C1 segment of cervical spinal cord (tissue), 14 donors: ENCODE data around the gene GGT7.
"Not testable (repeated sequence)": the region's sequence is repeated elsewhere in the genome, so short reads cannot be mapped to it uniquely, and the experiment has no call there.

Experiments used
- DNase-seq, 14 donors: peaks; one replicate each; lab custom pipeline; 2025; lab: John Stamatoyannopoulos, UW

GGT7 gene

GRCh38 chr20:34883809-34884208 lies 11.2 kb upstream of the GGT7 start:
- no peak for DNase-seq

DNA sequence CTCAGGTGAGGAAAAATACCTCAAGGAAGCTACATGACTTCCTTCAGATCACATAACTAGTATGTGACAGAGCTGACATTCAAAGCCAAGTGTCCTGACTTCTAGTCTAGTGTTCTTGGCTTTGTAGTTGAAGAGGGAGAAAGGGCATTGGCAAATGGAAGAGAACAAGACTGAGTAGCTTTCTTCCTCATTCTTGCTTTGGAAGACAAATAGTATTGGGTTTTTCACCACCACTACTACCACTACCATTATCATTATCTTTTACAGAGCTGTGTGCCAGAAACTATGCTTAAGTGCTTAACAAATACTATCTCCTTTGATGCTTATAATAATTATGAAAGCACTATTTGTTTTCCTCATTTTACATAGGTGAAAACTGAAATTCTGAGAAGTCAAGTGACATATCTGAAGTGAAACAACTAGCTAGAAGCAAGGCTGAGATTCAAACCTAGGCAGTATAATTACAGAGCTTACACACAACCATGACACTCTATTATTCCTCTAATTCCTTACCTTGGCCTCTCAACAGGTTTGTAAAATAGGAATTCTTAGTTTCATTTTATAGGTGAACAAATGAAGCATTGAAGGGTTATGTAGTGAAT lies 10.5 kb upstream of the GGT7 start:
- DNase-seq = no peak

DNA sequence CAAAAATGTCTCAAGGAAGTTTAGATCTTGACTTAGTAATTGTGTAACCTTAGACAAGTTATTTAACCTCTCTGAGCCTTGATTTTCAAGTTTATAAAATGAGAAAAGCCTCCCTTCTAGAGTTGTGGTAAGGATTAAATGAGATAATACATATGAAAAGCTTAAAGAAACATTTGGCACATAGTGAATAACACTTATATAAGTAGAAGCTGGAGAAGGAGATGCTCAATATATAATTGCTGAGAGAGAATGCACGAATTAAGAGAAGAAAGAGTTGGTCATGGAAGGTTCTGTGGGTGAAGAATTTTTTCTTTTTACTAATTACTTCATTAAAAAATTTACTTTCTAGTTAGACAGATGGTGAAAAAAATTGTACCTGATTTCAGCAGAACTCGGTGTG lies 9.0 kb upstream of the GGT7 start:
- no peak for DNase-seq

DNA sequence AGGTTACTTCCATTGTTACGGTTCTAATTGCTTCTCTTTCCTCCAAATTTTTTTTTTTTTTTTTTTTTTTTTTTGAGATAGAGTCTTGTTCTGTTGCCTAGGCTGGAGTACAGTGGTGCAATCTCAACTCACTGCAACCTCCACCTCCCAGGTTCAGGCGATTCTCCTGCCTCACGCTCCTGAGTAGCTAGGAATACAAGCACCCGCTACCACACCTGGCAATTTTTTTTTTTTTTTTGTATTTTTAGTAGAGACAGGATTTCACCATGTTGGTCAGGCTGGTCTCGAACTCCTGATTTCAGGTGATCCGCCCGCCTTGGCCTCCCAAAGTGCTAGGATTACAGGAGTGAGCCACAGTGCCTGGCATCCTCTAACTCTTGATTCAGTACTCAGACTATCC lies 8.3 kb upstream of the GGT7 start:
- DNase-seq = not testable (repeated sequence)

- peak in 4 of 14 donors; percentile 16 to 26 (median 20) for DNase-seq
These were observed 7.7 kb upstream of the GGT7 start for GRCh38 chr20:34880215-34880850.

GRCh38 chr20:34876406-34877282 lies 4.0 kb upstream of the GGT7 start, which contains the start of gene ACSS2:
ACSS2 (plus strand) TSS chr20:34876612; CDS start chr20:34876646, 34 bp downstream.
- peak in 12 of 14 donors; percentile 80 to 100 (median 95) for DNase-seq

DNA sequence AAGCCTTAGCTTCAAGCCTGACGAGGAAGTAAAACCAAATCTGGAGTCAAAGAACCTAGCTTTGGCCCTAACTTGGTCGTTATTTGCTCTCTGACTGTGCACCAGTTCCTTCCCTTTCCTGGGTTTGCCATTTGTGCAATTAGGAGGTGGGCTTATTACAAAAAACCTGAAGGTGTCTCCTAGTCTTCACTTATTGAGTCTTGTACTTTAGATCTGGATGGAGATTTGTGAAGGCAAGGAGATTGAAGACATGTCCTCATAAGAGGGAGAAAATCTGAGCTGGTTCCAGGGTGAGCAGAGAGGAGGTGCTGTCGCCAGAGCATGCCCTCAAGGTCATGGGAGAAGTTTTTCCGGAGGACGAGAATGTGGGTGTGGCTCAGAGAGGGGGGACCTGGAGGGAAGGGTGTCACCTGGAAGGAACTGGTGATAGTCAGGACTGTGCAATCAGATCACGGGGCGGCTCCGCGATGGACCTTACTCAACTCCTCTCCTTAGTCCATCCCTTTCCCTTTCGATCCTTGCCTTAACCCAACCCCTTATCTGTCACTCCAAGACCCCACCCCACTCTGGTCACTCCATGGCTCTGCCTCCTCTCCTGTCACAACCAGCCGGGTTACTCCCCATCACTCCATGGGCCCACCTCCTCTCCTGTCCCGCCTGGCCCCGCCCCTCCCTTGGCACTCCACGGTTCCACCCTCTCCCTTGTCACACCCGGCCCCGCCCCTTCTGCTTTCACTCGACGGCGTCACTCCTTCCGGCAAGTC lies 3.2 kb upstream of the GGT7 start:
- peak in 3 of 14 donors; percentile 63 to 100 (median 89) for DNase-seq

- DNase-seq = peak in 13 of 14 donors; percentile 5 to 69 (median 58)
These were observed 1.5 kb upstream of the GGT7 start for GRCh38 chr20:34874094-34874654.

GRCh38 chr20:34873583-34874093 lies 982 bp upstream of the GGT7 start:
- DNase-seq = no peak

DNA sequence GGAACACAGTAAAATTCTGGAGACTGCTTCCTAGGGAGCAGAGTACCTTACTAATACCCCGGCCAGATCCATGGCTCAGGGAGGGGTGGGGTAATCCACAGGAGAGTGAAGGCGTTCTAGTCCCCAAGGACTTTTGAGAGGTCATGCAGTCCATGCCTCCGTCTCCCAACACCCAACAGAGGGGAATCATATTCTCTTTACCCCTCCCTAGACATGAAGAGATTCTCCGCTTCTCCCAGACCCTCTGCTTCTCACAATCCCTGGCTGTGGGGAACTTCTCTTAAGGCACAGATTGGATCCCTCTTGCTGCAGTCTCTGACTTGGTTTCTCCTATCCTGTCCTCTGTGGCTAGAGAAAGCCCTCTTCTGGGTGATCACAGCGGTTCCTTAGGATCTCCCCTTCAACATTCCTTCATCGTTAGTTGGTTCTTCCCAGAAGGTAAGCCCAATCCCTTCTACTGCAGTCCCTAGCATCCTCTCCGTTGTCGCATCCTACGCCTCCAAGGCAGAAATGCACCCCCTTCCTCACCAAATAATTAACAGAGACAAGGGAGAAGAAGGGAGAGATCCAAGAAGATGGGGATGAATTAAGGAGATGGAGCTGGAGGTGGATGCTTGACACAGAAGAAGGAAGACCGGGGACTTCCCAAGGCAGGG lies 562 bp downstream of the GGT7 start:
- peak in 2 of 14 donors; percentile 34 to 39 for DNase-seq

DNA sequence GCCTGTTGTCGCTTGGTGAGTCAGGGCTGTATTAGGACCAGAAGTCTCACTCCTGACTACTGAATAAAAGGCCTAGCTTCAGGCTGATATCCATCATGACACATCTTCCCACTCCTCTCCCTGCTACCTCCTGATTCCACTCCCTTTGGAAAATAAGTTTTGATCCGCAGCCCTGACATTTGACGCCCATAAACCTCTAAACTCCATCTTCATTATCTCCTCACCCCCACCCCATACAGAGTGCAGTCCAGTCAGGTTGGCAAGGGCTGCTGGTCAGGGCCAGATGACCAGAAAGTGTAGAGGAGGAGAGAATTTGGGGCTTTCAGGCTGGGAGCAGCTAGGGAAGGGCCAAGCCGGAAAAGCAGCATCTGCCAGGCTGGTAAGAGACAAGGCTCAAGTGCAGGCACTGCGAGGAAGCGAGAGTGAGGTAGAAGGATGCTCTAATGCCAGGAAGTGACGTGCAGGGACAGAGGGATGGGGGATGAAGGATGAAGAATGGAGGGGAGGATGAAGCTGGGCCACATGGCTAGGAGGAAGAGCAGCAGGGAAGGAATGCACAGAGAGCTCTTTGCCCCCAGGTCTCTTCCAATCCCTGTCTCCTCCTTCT lies 1.2 kb downstream of the GGT7 start:
- peak in 1 of 14 donors; percentile 70 for DNase-seq

DNA sequence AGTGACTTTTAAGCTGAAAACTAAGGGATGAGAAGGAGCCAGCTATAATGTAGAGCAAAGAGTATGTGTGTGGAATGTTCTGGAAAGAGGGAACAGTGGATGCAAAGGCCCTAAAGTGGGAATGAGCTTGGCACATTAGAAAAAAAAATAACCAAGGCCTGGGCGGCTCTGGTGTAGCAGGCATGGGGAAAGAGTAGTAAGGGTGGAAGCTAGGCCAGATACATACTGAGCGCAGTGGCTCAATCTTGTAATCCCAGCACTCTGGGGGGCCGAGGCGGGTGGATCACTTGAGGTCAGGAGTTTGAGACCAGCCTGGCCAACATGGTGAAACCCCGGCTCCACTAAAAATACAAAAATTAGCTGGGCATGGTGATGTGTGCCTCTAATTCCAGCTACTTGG lies 8.4 kb downstream of the GGT7 start:
- DNase-seq = no peak

DNA sequence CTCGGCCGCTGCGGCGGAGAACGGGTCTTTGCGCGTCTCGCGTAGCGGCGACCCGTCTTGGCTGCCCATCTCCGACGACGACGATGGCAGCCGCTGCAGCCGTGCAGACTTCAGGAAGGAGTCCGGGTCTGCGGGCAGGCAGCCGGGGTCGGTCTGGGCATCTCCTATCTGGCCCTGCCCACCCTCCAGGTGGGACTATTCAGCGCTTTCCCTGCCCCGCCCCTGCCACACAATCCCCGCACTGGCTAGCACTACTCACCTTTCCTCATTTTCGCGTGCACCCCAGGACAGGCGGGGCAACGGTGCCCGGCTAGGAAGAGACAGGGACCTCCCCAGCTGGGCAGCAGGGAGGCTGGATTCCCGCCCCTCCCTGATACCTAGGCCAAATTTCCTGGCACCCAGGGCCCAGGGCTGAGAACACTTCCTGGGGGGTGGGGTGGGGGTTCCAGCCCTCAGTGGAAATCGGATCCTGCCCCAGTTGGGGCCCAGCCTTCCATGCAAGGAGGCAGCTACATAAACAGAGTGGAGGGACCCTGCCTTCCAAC lies 9.2 kb downstream of the GGT7 start:
- no peak for DNase-seq

DNA sequence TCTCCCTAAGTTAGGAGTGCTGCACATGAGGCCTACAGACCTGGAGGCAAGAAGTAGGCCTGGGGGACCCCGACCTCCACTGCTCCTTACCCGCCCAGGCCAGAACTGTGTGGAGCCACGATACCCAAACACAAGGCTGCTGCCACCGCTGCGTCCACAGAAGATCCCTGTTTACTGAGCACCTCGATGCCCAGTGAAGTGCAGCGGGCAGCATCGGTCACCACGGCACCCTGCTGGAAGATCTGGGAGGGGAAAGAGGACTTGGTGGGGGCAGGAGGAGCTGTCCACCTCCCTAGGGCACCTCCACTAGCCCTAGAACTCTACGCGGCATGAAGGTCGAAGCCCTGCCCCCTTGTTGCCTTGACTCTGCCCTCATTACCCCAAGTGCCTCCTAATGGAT lies 9.9 kb downstream of the GGT7 start:
- DNase-seq = no peak

GRCh38 chr20:34861386-34862084 lies 11.1 kb downstream of the GGT7 start:
- peak in 1 of 14 donors; percentile 64 for DNase-seq

DNA sequence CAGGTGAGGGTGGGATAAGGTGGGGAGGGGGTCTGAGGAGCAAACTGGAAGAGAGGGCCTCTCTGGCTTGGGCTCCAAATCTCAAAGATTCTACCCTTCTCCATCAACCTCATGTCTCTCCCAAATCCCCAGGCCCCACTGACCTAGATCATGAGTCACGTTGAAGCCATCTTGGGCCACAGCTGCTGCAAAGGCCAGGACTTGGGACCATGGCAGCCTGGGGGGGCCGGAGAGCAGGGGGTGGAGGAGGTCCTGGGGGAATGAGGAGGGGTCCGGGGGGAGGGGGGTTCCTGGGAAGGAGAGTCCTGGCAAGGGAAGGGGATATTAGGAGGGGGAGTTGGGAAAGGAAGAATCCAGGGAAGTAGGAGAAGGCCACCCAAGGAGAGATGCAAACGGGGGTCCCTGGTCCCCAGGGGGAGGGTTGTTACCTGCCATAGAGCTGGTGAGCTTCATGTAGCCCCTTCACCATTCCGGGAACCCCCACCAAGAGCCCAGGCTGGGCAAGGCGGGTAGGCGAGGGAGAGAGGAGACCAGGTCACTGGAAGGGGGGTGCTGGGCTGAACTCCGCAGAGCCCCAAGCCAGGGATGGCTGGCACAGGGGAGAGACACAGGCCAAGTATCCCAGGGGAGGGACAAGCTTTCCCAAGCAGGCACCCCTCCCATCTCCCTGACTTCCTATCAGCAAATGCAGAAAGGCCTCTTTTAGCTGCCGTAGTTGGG lies 12.7 kb downstream of the GGT7 start:
- DNase-seq = no peak

GRCh38 chr20:34859367-34859766 lies 13.3 kb downstream of the GGT7 start:
- DNase-seq = no peak

GRCh38 chr20:34852298-34852697 lies 20.4 kb downstream of the GGT7 start:
- DNase-seq = no peak

GRCh38 chr20:34850969-34851368 lies 21.7 kb downstream of the GGT7 start:
- no peak for DNase-seq
